GM21390 (cell line): ENCODE measurements around the gene SORBS2.
"Not testable (repeated sequence)": the region's sequence is repeated elsewhere in the genome, so short reads cannot be mapped to it uniquely, and the experiment has no call there.

Experiments
- ATAC-seq: cut with Tn5 transposase; IDR thresholded peaks from one replicate; pipeline ENCODE4 v1.9.1; 2021; ENCODE audit not compliant: unreplicated experiment

SORBS2 gene

DNA sequence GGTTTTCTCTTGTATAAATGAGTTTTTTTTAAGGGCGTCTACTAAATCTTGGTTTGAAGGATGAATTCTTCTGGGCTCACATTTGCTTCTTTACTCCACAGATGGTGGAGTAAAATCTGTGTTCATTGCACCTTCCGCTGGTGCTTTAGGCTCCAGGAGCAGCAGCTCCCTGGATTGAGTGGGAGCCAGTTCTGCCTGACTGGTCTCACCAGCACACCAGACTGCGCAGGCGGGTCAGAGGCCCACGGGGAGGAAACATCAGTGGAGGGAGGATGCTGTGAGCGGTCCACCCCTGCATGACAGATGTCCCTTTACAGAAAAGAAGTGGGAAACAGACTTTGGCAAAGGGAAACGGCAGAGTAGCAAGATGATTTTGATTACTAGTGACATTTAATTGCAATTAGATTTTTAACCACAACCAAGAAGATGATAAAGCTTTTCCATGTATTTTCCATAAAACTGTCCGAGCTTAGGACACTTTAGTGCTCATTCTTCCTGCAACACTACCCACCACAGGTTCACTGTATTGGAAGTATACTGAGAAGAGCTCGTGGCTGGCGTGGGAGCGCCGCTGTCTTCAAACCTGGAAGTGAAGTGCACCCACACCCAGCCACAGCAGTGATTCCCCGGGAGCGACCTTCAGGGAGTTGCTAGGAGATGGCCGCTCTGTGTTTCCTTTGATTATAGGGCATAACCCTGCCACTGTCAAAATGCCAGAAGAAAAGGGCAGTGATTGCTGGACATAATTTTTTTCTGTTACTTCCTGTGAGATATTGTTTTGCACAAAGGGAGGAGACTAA lies 95.2 kb downstream of the SORBS2 start:
- ATAC-seq = no peak

DNA sequence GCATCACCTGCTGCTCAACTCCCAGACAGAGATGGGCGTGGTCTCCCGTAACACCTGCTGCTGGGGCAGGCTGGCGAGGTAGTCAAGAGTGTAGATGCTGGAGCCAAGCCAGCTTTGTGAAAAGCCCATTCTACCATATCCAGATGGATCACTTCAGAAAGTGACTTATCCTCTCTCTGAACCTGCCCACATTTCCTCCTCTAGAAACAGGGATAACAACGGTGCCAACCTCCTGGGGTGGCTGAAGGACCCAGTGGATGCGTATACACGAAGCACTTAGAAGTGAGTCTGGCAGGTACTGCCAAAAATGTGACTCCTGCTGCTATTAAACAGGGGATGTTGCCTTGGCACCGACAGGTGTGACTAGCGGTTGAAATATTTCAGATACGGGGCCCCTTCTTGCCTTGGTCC lies 95.8 kb downstream of the SORBS2 start:
- no peak for ATAC-seq

- ATAC-seq = not testable (repeated sequence)
Observed at GRCh38 chr4:185714524-185714923, 97.5 kb downstream of the SORBS2 start.

GRCh38 chr4:185713731-185714130 lies 98.3 kb downstream of the SORBS2 start:
- ATAC-seq = no peak

DNA sequence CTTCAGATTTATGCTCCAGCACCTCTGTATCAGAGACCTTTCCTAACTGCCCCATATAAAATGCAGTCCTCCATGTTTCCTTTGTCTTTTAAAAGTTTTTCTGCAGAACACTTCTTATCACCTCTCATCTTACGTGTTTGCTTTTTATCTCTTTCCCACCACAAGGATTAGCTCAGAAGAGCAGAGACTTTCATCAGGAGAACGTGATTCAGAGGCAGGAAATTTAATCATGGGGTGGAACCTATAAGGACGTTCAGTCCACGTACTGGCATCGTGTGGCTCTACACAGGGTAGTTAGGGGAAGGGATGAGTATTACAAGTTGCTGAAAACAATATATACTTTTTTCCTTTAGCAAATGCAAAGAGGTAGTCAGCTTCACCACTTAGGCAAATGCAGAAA lies 98.7 kb downstream of the SORBS2 start:
- no peak for ATAC-seq

- no peak for ATAC-seq
Observed at GRCh38 chr4:185712350-185713024, 99.5 kb downstream of the SORBS2 start.

DNA sequence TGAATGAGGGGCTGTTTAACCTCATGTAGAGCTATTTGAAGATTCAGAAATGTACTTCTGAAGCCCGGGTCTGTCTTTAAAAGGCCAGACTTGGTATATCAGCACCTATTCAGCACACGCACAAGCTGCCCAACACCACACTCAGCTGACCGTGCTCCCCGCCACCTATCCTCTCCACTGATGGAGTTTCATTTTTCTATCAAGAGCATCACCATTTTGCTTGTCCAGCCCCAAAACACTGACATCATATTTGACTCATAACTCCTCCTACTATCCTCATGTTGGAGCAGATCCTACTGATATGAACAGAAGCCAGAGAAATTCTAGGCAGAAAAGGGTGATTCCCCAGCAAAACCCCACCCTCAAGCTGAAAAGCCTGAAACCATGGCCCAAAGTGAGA lies 100.3 kb downstream of the SORBS2 start:
- ATAC-seq = no peak

DNA sequence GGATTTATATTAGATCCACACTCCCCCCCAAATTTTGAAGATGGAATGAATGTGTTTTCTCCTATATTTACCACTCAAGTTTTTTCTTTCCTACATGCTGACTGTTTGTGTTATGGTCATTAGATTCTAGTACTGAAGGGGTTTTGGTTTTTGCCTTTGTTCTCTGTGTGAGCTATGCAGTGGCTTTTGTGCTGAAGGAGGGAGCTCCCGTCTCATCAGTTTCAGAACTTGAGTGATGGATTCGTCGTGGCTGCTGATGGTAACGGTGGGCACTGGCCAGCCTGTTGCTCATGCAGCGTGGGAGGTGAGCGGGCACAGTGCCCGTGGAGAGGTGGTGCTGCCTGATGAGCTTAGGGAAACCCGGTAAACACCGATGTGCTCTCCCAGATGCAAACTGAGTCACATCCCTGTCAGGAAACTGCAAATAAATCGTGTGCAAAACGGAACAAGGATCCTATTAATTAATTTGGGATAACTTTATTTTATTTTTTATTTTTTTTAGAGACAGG lies 101.5 kb downstream of the SORBS2 start:
- no peak for ATAC-seq

- ATAC-seq = no peak
Observed at GRCh38 chr4:185709802-185710486, 102.0 kb downstream of the SORBS2 start.

- no peak for ATAC-seq
Observed at GRCh38 chr4:185708348-185708747, 103.6 kb downstream of the SORBS2 start.

DNA sequence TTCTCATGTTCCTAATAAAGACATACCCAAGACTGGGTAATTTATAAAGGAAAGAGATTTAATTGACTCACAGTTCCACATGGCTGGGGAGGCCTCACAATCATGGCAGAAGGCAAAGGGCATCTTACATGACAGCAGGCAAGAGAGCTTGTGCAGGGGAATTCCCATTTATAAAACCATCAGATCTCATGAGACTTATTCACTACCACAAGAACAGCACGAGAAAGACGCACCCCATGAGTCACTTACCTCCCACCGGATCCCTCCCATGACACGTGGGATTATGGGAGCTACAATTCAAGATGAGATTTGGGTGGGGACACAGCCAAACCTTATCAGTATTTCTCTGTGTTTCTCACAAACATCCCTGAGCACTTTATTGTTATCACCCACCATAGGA lies 104.4 kb downstream of the SORBS2 start:
- ATAC-seq = not testable (repeated sequence)

DNA sequence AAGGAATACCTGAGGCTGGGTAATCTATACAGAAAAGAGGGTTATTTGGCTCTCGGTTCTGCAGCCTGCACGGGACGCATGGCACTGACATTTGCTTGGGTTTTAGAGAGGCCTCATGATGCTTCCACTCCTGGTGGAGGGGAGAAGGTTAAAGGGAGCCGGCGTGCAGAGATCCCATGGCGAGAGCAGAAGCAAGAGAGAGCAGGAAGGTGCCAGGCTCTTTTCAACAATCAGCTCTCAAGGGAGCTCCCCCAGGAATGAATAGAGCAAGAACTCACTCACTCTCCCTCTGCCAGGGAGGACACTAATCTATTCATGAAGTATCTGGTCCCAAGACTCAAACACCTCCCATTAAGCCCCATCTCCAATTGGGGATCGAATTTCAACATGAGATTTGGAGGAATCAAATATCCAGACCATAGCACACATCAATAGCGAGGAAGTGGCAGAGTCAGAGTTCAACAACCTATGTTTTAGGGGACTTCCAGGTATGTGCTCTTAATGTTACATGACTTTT lies 109.8 kb downstream of the SORBS2 start:
- ATAC-seq = no peak

- no peak for ATAC-seq
Observed at GRCh38 chr4:185700630-185701029, 111.4 kb downstream of the SORBS2 start.

DNA sequence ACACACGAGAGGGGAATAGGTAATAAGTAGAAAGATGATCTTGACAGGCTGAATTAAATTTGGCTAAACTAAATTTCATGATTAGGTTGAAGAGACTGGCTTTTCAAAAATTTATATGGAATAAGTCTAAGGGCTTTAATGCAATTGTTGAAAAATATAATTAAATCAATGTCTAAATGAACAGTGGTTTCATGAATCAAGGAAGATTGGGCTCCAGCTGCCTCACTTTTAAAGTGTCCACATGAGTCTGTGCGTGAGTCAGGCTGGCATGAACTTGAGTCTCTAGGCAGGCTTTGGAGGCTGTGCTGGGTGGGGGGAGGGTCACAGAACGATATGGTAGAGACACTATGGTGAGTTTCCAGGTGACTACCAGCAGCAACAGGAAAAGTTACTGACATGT lies 111.9 kb downstream of the SORBS2 start:
- ATAC-seq = no peak

DNA sequence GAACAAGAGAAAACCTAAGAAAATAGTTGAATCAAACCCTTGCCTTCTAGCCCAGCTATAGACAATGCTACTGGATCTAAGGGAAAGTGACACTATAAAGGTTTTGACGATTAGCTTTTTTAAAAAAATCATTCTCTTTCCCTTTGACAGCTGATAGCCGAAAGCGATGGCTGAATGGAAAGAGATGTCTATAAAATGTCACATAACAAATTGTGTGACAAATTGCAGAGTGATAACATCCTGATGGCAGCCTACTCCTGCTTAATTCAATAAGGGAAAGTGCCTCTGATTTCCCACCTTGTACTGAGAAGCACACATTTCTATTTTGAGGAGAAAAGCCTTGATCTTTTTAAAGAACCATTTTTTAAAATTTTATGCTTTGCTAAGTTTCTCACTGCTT lies 114.5 kb downstream of the SORBS2 start:
- no peak for ATAC-seq

- ATAC-seq = no peak
Observed at GRCh38 chr4:185695743-185696142, 116.3 kb downstream of the SORBS2 start.

GRCh38 chr4:185693548-185694215 lies 118.3 kb downstream of the SORBS2 start:
- ATAC-seq = no peak

DNA sequence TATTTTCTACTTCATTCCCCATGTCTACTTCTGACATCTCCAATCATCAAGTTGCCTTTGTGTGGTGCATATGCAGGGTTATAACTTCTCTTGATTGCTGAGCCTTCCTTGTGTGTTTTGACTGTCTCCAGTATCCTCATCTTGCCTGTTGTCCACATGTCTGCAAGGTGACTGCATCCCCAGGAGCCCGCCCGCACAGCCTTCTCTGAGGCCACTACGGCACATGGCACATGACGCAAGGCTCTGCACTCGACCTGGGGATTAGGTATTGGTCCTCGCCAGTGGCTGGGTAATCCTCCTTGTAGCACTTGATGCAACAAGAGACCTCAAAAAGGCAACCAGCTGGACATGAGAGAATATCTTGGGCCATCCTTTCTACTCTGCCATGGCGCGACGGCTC lies 122.6 kb downstream of the SORBS2 start:
- no peak for ATAC-seq

GRCh38 chr4:185685804-185686203 lies 126.2 kb downstream of the SORBS2 start:
- ATAC-seq = no peak

DNA sequence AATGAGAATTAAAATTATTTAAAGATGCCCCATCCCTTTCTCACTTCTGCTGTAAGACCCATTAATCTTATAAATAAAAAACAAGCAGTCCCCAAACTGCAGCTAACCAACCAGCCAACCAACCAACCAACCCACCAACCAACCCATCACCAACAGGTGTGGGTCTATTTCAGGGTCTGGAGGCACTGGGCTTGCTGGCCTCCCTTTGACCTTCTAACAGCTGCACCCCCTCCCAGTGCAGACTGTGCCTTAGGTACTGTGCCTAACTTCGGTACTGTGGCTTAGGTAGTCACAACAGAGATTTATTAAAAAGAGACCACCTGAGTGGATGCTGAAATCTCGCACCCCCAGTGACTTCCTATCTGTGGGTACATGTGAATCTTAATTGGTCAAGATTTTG lies 128.1 kb downstream of the SORBS2 start:
- no peak for ATAC-seq

- no peak for ATAC-seq
Observed at GRCh38 chr4:185683222-185683621, 128.8 kb downstream of the SORBS2 start.
